Measurements from ENCODE around the gene KLHDC8A. TPM values are rescaled to one million over a fixed set of nuclear protein-coding genes. Genes with fewer than 3 reads are reported as not detected.

The KLHDC8A gene
- total RNA-seq, 1 experiment from 2014 or later, result 0.49 TPM

- TF ChIP-seq SP1 (IDR thresholded peaks at IDR 0.05; ENCODE audit: low read depth) (peak; percentile 72), EGR1 (IDR thresholded peaks at IDR 0.05; ENCODE audit: low read depth) (no peak), FOSL1 (IDR thresholded peaks at IDR 0.05; ENCODE audit: low read depth) (peak; percentile 95), CBX3 (IDR thresholded peaks at IDR 0.05; ENCODE audit: low read depth) (peak; percentile 68; the same call in 1 of the 2 replicates), JUND (IDR thresholded peaks at IDR 0.05) (peak; percentile 76)
Measured at GRCh38 chr1:205374210-205375078, 17.7 kb upstream of the KLHDC8A start (continued).

DNA sequence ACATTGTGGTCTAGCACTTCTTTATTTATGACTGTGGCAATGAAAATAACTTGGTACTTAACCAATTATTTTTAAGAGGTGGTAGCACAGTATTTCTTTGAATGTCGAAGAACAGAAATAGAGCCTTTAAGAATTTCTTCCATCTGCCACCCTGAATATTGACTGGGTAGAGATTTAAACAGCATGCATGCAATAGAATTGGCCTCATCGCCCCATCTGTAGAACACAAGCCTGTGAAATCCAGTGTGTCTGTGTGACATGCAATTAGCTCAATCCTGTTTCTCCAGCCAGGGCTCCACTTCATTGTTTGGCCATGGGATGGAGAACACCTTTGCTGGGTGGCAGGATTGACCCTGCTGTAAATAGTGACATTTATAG lies 17.1 kb upstream of the KLHDC8A start:
- ChIA-PET CTCF (interaction anchor here (1.6 to 1.8 kb wide), 2 partner anchors 20 to 100 kb away, joined by 5 to 7 read pairs; no protein-coding TSS in a partner anchor), RAD21 (ENCODE audit: low non-redundant PET in 1 of 2, low total read pairs in 2 of 2, uncharacterized antibody in 2 of 2, unreplicated experiment in 2 of 2) (no interaction called here), POLR2A (no interaction called here)
- no peaks in the 10 kb centered on the region for H3K36me3 ChIP-seq (ENCODE audit: control insufficient read depth in 1 of 2, insufficient read depth in 2 of 2, low read length in 2 of 2)
- H3K27ac ChIP-seq (ENCODE audit: low read depth, low read length), result no peak overlapping the region
- H2AFZ ChIP-seq (ENCODE audit: low read depth, low read length, poor library complexity, severe bottlenecking), result peak overlapping the region; percentile 99
- ATAC-seq, result no peak
- peak overlapping the region in 1 of 2 experiments; percentile 47; a peak in 1 of 4 replicates for H3K4me3 ChIP-seq (replicated peaks in 1 of 2; ENCODE audit: low read depth in 1 of 2, low read length in 2 of 2)
- H3K27me3 ChIP-seq (ENCODE audit: insufficient read depth, low read length), result no peaks in the 10 kb centered on the region
- BruUV-seq (replicated peaks), result no TSS peak
- no peaks in the 10 kb centered on the region for H3K79me2 ChIP-seq (ENCODE audit: insufficient read depth, low read length)
- H3K4me1 ChIP-seq (ENCODE audit: control insufficient read depth in 1 of 2, insufficient read depth in 2 of 2, low read length in 2 of 2), result peaks cover 30 to 39% of the 10 kb centered on the region in 2 experiments
- no peaks in the 10 kb centered on the region for H3K9me3 ChIP-seq (ENCODE audit: control insufficient read depth in 1 of 2, insufficient read depth in 1 of 2, low read depth in 1 of 2, low read length in 2 of 2)
- TF ChIP-seq, protein P1, sequence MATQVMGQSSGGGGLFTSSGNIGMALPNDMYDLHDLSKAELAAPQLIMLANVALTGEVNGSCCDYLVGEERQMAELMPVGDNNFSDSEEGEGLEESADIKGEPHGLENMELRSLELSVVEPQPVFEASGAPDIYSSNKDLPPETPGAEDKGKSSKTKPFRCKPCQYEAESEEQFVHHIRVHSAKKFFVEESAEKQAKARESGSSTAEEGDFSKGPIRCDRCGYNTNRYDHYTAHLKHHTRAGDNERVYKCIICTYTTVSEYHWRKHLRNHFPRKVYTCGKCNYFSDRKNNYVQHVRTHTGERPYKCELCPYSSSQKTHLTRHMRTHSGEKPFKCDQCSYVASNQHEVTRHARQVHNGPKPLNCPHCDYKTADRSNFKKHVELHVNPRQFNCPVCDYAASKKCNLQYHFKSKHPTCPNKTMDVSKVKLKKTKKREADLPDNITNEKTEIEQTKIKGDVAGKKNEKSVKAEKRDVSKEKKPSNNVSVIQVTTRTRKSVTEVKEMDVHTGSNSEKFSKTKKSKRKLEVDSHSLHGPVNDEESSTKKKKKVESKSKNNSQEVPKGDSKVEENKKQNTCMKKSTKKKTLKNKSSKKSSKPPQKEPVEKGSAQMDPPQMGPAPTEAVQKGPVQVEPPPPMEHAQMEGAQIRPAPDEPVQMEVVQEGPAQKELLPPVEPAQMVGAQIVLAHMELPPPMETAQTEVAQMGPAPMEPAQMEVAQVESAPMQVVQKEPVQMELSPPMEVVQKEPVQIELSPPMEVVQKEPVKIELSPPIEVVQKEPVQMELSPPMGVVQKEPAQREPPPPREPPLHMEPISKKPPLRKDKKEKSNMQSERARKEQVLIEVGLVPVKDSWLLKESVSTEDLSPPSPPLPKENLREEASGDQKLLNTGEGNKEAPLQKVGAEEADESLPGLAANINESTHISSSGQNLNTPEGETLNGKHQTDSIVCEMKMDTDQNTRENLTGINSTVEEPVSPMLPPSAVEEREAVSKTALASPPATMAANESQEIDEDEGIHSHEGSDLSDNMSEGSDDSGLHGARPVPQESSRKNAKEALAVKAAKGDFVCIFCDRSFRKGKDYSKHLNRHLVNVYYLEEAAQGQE (IDR thresholded peaks at IDR 0.05; ENCODE audit: low read depth), result no peak
- TF ChIP-seq EZH2 (IDR thresholded peaks at IDR 0.05), result no peak
- TF ChIP-seq EGR1 (IDR thresholded peaks at IDR 0.05; ENCODE audit: low read depth), result no peak
- DNase-seq (ENCODE audit: low read depth, low spot score), result no peak
- H3K9me2 ChIP-seq (ENCODE audit: insufficient read depth), result no peaks in the 10 kb centered on the region
- H4K20me1 ChIP-seq (ENCODE audit: insufficient read depth), result no peaks in the 10 kb centered on the region
- no peak overlapping the region for H3K9ac ChIP-seq (ENCODE audit: low read length)
- intact Hi-C loops (cut with micrococcal nuclease), result no loop called here
- peak overlapping the region; percentile 79 for H3K4me2 ChIP-seq (ENCODE audit: low read length)
